Endothelial cell of umbilical vein (primary cell): Measurements from ENCODE around the gene GON4L.

Experiments used
- POLR2A ChIP-seq: IDR thresholded peaks from 2 replicates; pipeline ENCODE4 v1.6.1; 2012; ENCODE audit warnings: low read depth, mild to moderate bottlenecking, control low read depth, low read length
- TF ChIP-seq, protein P1 (sequence below), 2 donors: IDR thresholded peaks; 1 replicate in 1 of 2; 2 replicates in 1 of 2; pipeline ENCODE4 v1.5.1; 2011; ENCODE audit warnings: low read length in 2 of 2, mild to moderate bottlenecking in 2 of 2, moderate library complexity in 2 of 2, control low read depth in 1 of 2, inconsistent platforms in 1 of 2, low read depth in 1 of 2; ENCODE audit not compliant: insufficient read depth in 1 of 2; ENCODE audit errors: extremely low read depth in 1 of 2

DNA sequence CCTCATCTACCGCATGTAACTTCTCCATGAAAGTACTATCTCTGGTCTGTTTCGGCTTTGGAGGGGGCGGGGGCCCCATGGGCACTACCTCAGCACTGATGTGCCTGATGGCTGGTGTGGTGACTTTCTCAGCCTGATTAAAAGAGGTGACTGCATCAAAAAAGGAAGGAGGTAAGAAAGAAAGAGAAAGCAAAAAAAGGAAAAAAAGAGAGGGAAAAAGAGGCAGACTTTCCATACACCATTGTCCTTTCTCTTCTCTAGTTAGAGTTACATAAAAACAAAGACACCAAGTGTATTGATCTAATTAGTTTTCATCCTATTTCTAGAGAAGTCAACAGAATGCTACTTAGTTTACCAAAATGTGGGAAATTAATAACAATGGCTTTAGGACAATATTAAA lies 43.3 kb downstream of the GON4L start:
- TF ChIP-seq, protein P1, sequence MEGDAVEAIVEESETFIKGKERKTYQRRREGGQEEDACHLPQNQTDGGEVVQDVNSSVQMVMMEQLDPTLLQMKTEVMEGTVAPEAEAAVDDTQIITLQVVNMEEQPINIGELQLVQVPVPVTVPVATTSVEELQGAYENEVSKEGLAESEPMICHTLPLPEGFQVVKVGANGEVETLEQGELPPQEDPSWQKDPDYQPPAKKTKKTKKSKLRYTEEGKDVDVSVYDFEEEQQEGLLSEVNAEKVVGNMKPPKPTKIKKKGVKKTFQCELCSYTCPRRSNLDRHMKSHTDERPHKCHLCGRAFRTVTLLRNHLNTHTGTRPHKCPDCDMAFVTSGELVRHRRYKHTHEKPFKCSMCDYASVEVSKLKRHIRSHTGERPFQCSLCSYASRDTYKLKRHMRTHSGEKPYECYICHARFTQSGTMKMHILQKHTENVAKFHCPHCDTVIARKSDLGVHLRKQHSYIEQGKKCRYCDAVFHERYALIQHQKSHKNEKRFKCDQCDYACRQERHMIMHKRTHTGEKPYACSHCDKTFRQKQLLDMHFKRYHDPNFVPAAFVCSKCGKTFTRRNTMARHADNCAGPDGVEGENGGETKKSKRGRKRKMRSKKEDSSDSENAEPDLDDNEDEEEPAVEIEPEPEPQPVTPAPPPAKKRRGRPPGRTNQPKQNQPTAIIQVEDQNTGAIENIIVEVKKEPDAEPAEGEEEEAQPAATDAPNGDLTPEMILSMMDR (IDR thresholded peaks at IDR 0.05; ENCODE audit: extremely low read depth in 1 of 2, insufficient read depth in 1 of 2, low read depth in 1 of 2, low read length in 2 of 2) = no peak
- no peak for TF ChIP-seq POLR2A
